Measurements from ENCODE around the gene STRN3.
"Not testable (repeated sequence)": the region's sequence is repeated elsewhere in the genome, so short reads cannot be mapped to it uniquely, and the experiment has no call there.

Gene STRN3

GRCh38 chr14:30897121-30897520 is 129.1 kb downstream of the STRN3 start:
- not testable (repeated sequence) for H3K9me3 Mint-ChIP-seq (ENCODE audit: low read depth)

GRCh38 chr14:30896435-30896834 is 129.7 kb downstream of the STRN3 start:
- no peaks in the 10 kb centered on the region for H3K27me3 Mint-ChIP-seq
- no peaks in the 10 kb centered on the region for H3K9me3 Mint-ChIP-seq (ENCODE audit: low read depth)
- no peak overlapping the region for H3K27ac Mint-ChIP-seq
- no peak overlapping the region for H3K4me3 Mint-ChIP-seq
- peaks cover 12% of the 10 kb centered on the region for H3K36me3 Mint-ChIP-seq
- peaks cover 4% of the 10 kb centered on the region for H3K4me1 Mint-ChIP-seq (ENCODE audit: low read depth)

More at GRCh38 chr14:30897121-30897520, 129.1 kb downstream of the STRN3 start:
- not testable (repeated sequence) for H3K27ac Mint-ChIP-seq; H3K27me3 Mint-ChIP-seq; H3K4me1 Mint-ChIP-seq (ENCODE audit: low read depth); H3K4me3 Mint-ChIP-seq
- H3K36me3 Mint-ChIP-seq, result peaks cover 13% of the 10 kb centered on the region

GRCh38 chr14:30894923-30895515 is 131.2 kb downstream of the STRN3 start:
- Mint-ChIP-seq H3K27ac (peak overlapping the region; percentile 46), H3K4me3 (no peak overlapping the region), H3K27me3 (no peaks in the 10 kb centered on the region), H3K36me3 (peaks cover 12% of the 10 kb centered on the region), H3K4me1 (ENCODE audit: low read depth) (peaks cover 4% of the 10 kb centered on the region), H3K9me3 (ENCODE audit: low read depth) (no peaks in the 10 kb centered on the region)

GRCh38 chr14:30893819-30894218 is 132.4 kb downstream of the STRN3 start:
- Mint-ChIP-seq H3K4me1 (ENCODE audit: low read depth) (peaks cover 2% of the 10 kb centered on the region), H3K36me3 (peaks cover 12% of the 10 kb centered on the region), H3K27ac (no peak overlapping the region), H3K4me3 (no peak overlapping the region), H3K27me3 (no peaks in the 10 kb centered on the region), H3K9me3 (ENCODE audit: low read depth) (no peaks in the 10 kb centered on the region)

GRCh38 chr14:30889244-30889594 is 137.0 kb downstream of the STRN3 start:
- Mint-ChIP-seq H3K9me3 (ENCODE audit: low read depth) (no peaks in the 10 kb centered on the region), H3K4me1 (ENCODE audit: low read depth) (no peaks in the 10 kb centered on the region), H3K27ac (no peak overlapping the region), H3K36me3 (no peaks in the 10 kb centered on the region), H3K27me3 (no peaks in the 10 kb centered on the region), H3K4me3 (no peak overlapping the region)

- no peak overlapping the region for H3K27ac Mint-ChIP-seq
- no peaks in the 10 kb centered on the region for H3K36me3 Mint-ChIP-seq
- H3K9me3 Mint-ChIP-seq (ENCODE audit: low read depth), result no peaks in the 10 kb centered on the region
- no peaks in the 10 kb centered on the region for H3K27me3 Mint-ChIP-seq
- H3K4me1 Mint-ChIP-seq (ENCODE audit: low read depth), result no peaks in the 10 kb centered on the region
- H3K4me3 Mint-ChIP-seq, result no peak overlapping the region
Observed at GRCh38 chr14:30888480-30889243, 137.5 kb downstream of the STRN3 start.

- Mint-ChIP-seq H3K4me1 (ENCODE audit: low read depth) (no peaks in the 10 kb centered on the region), H3K27ac (no peak overlapping the region), H3K9me3 (ENCODE audit: low read depth) (no peaks in the 10 kb centered on the region), H3K36me3 (no peaks in the 10 kb centered on the region), H3K4me3 (no peak overlapping the region), H3K27me3 (no peaks in the 10 kb centered on the region)
Observed at GRCh38 chr14:30885840-30886740, 140.1 kb downstream of the STRN3 start.

- Mint-ChIP-seq H3K27me3 (no peaks in the 10 kb centered on the region), H3K4me1 (ENCODE audit: low read depth) (no peaks in the 10 kb centered on the region), H3K36me3 (no peaks in the 10 kb centered on the region), H3K9me3 (ENCODE audit: low read depth) (no peaks in the 10 kb centered on the region), H3K4me3 (no peak overlapping the region), H3K27ac (no peak overlapping the region)
Observed at GRCh38 chr14:30884901-30885300, 141.3 kb downstream of the STRN3 start.

- Mint-ChIP-seq H3K4me1 (ENCODE audit: low read depth) (no peaks in the 10 kb centered on the region), H3K27me3 (no peaks in the 10 kb centered on the region), H3K27ac (no peak overlapping the region), H3K9me3 (ENCODE audit: low read depth) (no peaks in the 10 kb centered on the region), H3K4me3 (no peak overlapping the region), H3K36me3 (no peaks in the 10 kb centered on the region)
Observed at GRCh38 chr14:30883508-30884294, 142.5 kb downstream of the STRN3 start.

GRCh38 chr14:30882431-30882830 is 143.7 kb downstream of the STRN3 start:
- H3K36me3 Mint-ChIP-seq, result no peaks in the 10 kb centered on the region
- no peaks in the 10 kb centered on the region for H3K9me3 Mint-ChIP-seq (ENCODE audit: low read depth)
- peaks cover 5% of the 10 kb centered on the region for H3K27me3 Mint-ChIP-seq
- H3K27ac Mint-ChIP-seq, result no peak overlapping the region
- H3K4me3 Mint-ChIP-seq, result no peak overlapping the region
- no peaks in the 10 kb centered on the region for H3K4me1 Mint-ChIP-seq (ENCODE audit: low read depth)

- Mint-ChIP-seq H3K27ac (no peak overlapping the region), H3K4me1 (ENCODE audit: low read depth) (peaks cover 12% of the 10 kb centered on the region), H3K4me3 (no peak overlapping the region), H3K9me3 (ENCODE audit: low read depth) (no peaks in the 10 kb centered on the region), H3K27me3 (peaks cover 27% of the 10 kb centered on the region), H3K36me3 (peaks cover 3% of the 10 kb centered on the region)
Observed at GRCh38 chr14:30876692-30877091, 149.5 kb downstream of the STRN3 start.

- Mint-ChIP-seq H3K36me3 (peaks cover 3% of the 10 kb centered on the region), H3K27me3 (peaks cover 27% of the 10 kb centered on the region), H3K9me3 (ENCODE audit: low read depth) (no peaks in the 10 kb centered on the region), H3K4me3 (peak overlapping the region; percentile 77), H3K4me1 (ENCODE audit: low read depth) (peaks cover 12% of the 10 kb centered on the region), H3K27ac (no peak overlapping the region)
Observed at GRCh38 chr14:30875788-30876053, 150.5 kb downstream of the STRN3 start.

GRCh38 chr14:30874999-30875787 is 151.0 kb downstream of the STRN3 start:
- Mint-ChIP-seq H3K36me3 (peaks cover 3% of the 10 kb centered on the region), H3K27me3 (peaks cover 27% of the 10 kb centered on the region), H3K27ac (no peak overlapping the region), H3K4me3 (peak overlapping the region; percentile 77), H3K4me1 (ENCODE audit: low read depth) (peaks cover 12% of the 10 kb centered on the region), H3K9me3 (ENCODE audit: low read depth) (no peaks in the 10 kb centered on the region)
